Liver (tissue), 3 donors: ENCODE measurements around the gene MED25.

Experiments
- EGR1 ChIP-seq, 2 donors: IDR thresholded peaks; 2 replicates each; pipeline ENCODE4 v1.6.1; 2016 to 2018; ENCODE audit warnings: antibody characterized with exemption in 2 of 2, low read depth in 2 of 2
- GABPA ChIP-seq, 2 donors: IDR thresholded peaks in 1 of 2; conservative IDR thresholded peaks in 1 of 2; 2 replicates each; pipeline ENCODE4 v1.6.1; 2016; ENCODE audit warnings: antibody characterized with exemption in 2 of 2, mild to moderate bottlenecking in 1 of 2, moderate library complexity in 1 of 2
- RAD21 ChIP-seq, 2 donors: IDR thresholded peaks; 2 replicates each; pipeline ENCODE4 v1.6.1; 2016; ENCODE audit warnings: antibody characterized with exemption in 2 of 2, mild to moderate bottlenecking in 2 of 2
- RXRA ChIP-seq, 2 donors: IDR thresholded peaks; 2 replicates each; pipeline ENCODE4 v1.6.1; 2017 to 2018; ENCODE audit warnings: antibody characterized with exemption in 2 of 2, mild to moderate bottlenecking in 1 of 2
- SP1 ChIP-seq: IDR thresholded peaks from 2 replicates; pipeline ENCODE4 v1.6.1; 2018; ENCODE audit warnings: antibody characterized with exemption, mild to moderate bottlenecking
- YY1 ChIP-seq: IDR thresholded peaks from 2 replicates; pipeline ENCODE4 v1.6.1; 2016; ENCODE audit warnings: antibody characterized with exemption, mild to moderate bottlenecking
- TF ChIP-seq, protein P1 (sequence below): fragments of 150-350 bp; IDR thresholded peaks from 2 replicates; pipeline ENCODE4 v1.5.1; 2017; ENCODE audit warnings: improper control_type of control experiment, low read depth, low read length; ENCODE audit not compliant: missing input control
- TF ChIP-seq, protein P2 (sequence below): IDR thresholded peaks from 2 replicates; pipeline ENCODE4 v1.6.1; 2016; ENCODE audit warnings: antibody characterized with exemption
- TF ChIP-seq, protein P3 (sequence below): IDR thresholded peaks from 2 replicates; pipeline ENCODE4 v1.6.1; 2016; ENCODE audit warnings: antibody characterized with exemption
- TF ChIP-seq, protein P4 (sequence below): IDR thresholded peaks from 2 replicates; pipeline ENCODE4 v1.6.1; 2016; ENCODE audit warnings: antibody characterized with exemption, mild to moderate bottlenecking
- donor health status: healthy.
- donor health status: healthy.

GRCh38 chr19:49817964-49818648, at the start of gene MED25:
- TF ChIP-seq, protein P1, sequence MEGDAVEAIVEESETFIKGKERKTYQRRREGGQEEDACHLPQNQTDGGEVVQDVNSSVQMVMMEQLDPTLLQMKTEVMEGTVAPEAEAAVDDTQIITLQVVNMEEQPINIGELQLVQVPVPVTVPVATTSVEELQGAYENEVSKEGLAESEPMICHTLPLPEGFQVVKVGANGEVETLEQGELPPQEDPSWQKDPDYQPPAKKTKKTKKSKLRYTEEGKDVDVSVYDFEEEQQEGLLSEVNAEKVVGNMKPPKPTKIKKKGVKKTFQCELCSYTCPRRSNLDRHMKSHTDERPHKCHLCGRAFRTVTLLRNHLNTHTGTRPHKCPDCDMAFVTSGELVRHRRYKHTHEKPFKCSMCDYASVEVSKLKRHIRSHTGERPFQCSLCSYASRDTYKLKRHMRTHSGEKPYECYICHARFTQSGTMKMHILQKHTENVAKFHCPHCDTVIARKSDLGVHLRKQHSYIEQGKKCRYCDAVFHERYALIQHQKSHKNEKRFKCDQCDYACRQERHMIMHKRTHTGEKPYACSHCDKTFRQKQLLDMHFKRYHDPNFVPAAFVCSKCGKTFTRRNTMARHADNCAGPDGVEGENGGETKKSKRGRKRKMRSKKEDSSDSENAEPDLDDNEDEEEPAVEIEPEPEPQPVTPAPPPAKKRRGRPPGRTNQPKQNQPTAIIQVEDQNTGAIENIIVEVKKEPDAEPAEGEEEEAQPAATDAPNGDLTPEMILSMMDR = peak; percentile 50
- TF ChIP-seq YY1 (peak; percentile 100), SP1 (no peak), RXRA (IDR thresholded peaks at IDR 0.05) (no peak), GABPA (IDR thresholded peaks at IDR 0.05 in 1 of 2, conservative IDR thresholded peaks at IDR 0.05 in 1 of 2) (no peak), EGR1 (IDR thresholded peaks at IDR 0.05; ENCODE audit: low read depth in 2 of 2) (no peak), RAD21 (IDR thresholded peaks at IDR 0.05) (peak in 1 of 2 donors; percentile 44)
- TF ChIP-seq, protein P2, sequence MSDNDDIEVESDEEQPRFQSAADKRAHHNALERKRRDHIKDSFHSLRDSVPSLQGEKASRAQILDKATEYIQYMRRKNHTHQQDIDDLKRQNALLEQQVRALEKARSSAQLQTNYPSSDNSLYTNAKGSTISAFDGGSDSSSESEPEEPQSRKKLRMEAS = no peak
- TF ChIP-seq, protein P3, sequence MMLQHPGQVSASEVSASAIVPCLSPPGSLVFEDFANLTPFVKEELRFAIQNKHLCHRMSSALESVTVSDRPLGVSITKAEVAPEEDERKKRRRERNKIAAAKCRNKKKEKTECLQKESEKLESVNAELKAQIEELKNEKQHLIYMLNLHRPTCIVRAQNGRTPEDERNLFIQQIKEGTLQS = no peak
- TF ChIP-seq, protein P4, sequence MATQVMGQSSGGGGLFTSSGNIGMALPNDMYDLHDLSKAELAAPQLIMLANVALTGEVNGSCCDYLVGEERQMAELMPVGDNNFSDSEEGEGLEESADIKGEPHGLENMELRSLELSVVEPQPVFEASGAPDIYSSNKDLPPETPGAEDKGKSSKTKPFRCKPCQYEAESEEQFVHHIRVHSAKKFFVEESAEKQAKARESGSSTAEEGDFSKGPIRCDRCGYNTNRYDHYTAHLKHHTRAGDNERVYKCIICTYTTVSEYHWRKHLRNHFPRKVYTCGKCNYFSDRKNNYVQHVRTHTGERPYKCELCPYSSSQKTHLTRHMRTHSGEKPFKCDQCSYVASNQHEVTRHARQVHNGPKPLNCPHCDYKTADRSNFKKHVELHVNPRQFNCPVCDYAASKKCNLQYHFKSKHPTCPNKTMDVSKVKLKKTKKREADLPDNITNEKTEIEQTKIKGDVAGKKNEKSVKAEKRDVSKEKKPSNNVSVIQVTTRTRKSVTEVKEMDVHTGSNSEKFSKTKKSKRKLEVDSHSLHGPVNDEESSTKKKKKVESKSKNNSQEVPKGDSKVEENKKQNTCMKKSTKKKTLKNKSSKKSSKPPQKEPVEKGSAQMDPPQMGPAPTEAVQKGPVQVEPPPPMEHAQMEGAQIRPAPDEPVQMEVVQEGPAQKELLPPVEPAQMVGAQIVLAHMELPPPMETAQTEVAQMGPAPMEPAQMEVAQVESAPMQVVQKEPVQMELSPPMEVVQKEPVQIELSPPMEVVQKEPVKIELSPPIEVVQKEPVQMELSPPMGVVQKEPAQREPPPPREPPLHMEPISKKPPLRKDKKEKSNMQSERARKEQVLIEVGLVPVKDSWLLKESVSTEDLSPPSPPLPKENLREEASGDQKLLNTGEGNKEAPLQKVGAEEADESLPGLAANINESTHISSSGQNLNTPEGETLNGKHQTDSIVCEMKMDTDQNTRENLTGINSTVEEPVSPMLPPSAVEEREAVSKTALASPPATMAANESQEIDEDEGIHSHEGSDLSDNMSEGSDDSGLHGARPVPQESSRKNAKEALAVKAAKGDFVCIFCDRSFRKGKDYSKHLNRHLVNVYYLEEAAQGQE = no peak
